Psoas muscle (tissue), 8 donors: ENCODE data around the gene PCOLCE2. TPM values are rescaled to one million over a fixed set of nuclear protein-coding genes. Genes with fewer than 3 reads are reported as not detected.

Experiments
- ATAC-seq, 4 donors: fragments of 200-7000 bp; cut with Tn5 transposase; one replicate each; pipeline ENCODE4 v1.9.1; 2020; ENCODE audit warnings: moderate library complexity in 3 of 4, mild to moderate bottlenecking in 2 of 4
- DNase-seq, 2 donors: peaks; one replicate each; pipeline ENCODE4 v3.0.0-alpha.2; 2020
- H3K27ac ChIP-seq: fragments of 200-600 bp; one replicate; pipeline ENCODE4 v1.8.0; 2022
- H3K27me3 ChIP-seq, 3 donors: fragments of 200-600 bp in 1 of 3; one replicate each; pipeline versions ENCODE4 v1.6.1 to v1.8.0; 2013 to 2022; ENCODE audit warnings: low read length in 2 of 3, mild to moderate bottlenecking in 2 of 3, moderate library complexity in 1 of 3; ENCODE audit not compliant: insufficient read depth in 3 of 3
- H3K36me3 ChIP-seq, 2 donors: fragments of 200-600 bp in 1 of 2; one replicate each; pipeline versions ENCODE4 v1.6.1 to v1.8.0; 2013 to 2022; ENCODE audit warnings: low read depth in 1 of 2, mild to moderate bottlenecking in 1 of 2, moderate library complexity in 1 of 2; ENCODE audit not compliant: insufficient read depth in 1 of 2
- H3K4me1 ChIP-seq: fragments of 200-600 bp; one replicate; pipeline ENCODE4 v1.8.0; 2022
- H3K4me3 ChIP-seq: fragments of 200-600 bp; one replicate; pipeline ENCODE4 v1.8.0; 2022; ENCODE audit warnings: mild to moderate bottlenecking
- H3K9me3 ChIP-seq: fragments of 200-600 bp; one replicate; pipeline ENCODE4 v1.8.0; 2022
- CTCF ChIP-seq: fragments of 200-600 bp; IDR thresholded peaks from one replicate; pipeline ENCODE4 v1.8.0; 2022; ENCODE audit warnings: antibody characterized with exemption
- WGBS, 3 donors: extraction: QIAGEN DNeasy Blood & Tissue Kit; methylation state at CpG; one replicate each; pipeline versions ENCODE4 v1.1.6 to v1.1.7; 2013; 5-methylcytosine and 5-hydroxymethylcytosine counted together
- intact Hi-C, 2 donors: fragments of 100-400 bp; cut with DNase I; formaldehyde crosslinking; loops; one replicate each; pipeline versions ENCODE4 v1.11.0 to v1.14.2; 2022
- polyA plus RNA-seq, 3 donors: library from polyadenylated mRNA; stranded (reverse); fragments of 200-250 nt; gene quantifications; one replicate each; pipeline ENCODE4 v1.2.3, GENCODE V29; 2013
- total RNA-seq, 4 donors: library from RNA; stranded (reverse); fragmentation: NEBNext Ultra II Directional in 2 of 4; extraction: Animal tissue kit (Norgen Biotek cat#: 25700) in 2 of 4; gene quantifications; one replicate each; pipeline versions ENCODE4 v1.2.1 to v1.2.4, GENCODE V29; 2021 to 2023
- donor health status: healthy with polysubstance abuse.
- donor health status: DM: no; HTN: no; CAD: no; lungs with moderate emphysema.
- donor health status: Bipolar disorder and iron deficiency.
- donor health status: healthy.
- donor health status: DM: yes; HTN: yes; CAD: no.
- donor health status: DM: no; HTN: no; CAD: no.
- donor health status: DM: no; HTN: no; CAD: no.
- donor health status: DM: yes; HTN: yes; CAD: no.

The PCOLCE2 gene
- total and polyA plus RNA-seq, 7 donors: 1.4 to 8.9 (median 3.6) TPM

- intact Hi-C loops: no loop called here
- Histone ChIP-seq H3K27me3 (peaks cover 0 to 6% (median 0%) of the 10 kb centered on the region in 3 donors), H3K4me3 (no peak overlapping the region), H3K4me1 (no peaks in the 10 kb centered on the region), H3K36me3 (no peaks in the 10 kb centered on the region), H3K9me3 (no peaks in the 10 kb centered on the region), H3K27ac (no peak overlapping the region)
- no peak for TF ChIP-seq CTCF
- WGBS, 3 donors: 77 to 82% (median 79%) methylated on average over 1 of the region's 1 CpG
- no peak for DNase-seq
- no peak for ATAC-seq
Observed at GRCh38 chr3:142896996-142897395, 8.1 kb upstream of the PCOLCE2 start.

GRCh38 chr3:142896201-142896755 lies 7.4 kb upstream of the PCOLCE2 start:
- intact Hi-C loops: no loop called here
- Histone ChIP-seq H3K27me3 (no peaks in the 10 kb centered on the region), H3K4me1 (no peaks in the 10 kb centered on the region), H3K4me3 (no peak overlapping the region), H3K9me3 (no peaks in the 10 kb centered on the region), H3K36me3 (no peaks in the 10 kb centered on the region), H3K27ac (no peak overlapping the region)
- TF ChIP-seq CTCF: no peak
- 89 to 91% (median 91%) methylated on average over 9 of the region's 9 CpGs for WGBS, 3 donors
- ATAC-seq: no peak
- DNase-seq: no peak

GRCh38 chr3:142894493-142894892 lies 5.6 kb upstream of the PCOLCE2 start:
- Histone ChIP-seq H3K4me3 (no peak overlapping the region), H3K9me3 (no peaks in the 10 kb centered on the region), H3K27me3 (peaks cover 0 to 14% (median 0%) of the 10 kb centered on the region in 3 donors), H3K4me1 (no peaks in the 10 kb centered on the region), H3K36me3 (no peaks in the 10 kb centered on the region), H3K27ac (no peak overlapping the region)
- 40 to 49% (median 45%) methylated on average over 3 of the region's 3 CpGs for WGBS, 3 donors
- DNase-seq: no peak
- no peak for TF ChIP-seq CTCF
- intact Hi-C loops: no loop called here
- ATAC-seq: no peak

GRCh38 chr3:142892714-142893113 lies 3.8 kb upstream of the PCOLCE2 start:
- ATAC-seq: no peak
- no peaks in the 10 kb centered on the region for H3K9me3 ChIP-seq
- peaks cover 0 to 32% (median 2%) of the 10 kb centered on the region in 3 donors for H3K27me3 ChIP-seq
- no peak overlapping the region for H3K27ac ChIP-seq
- intact Hi-C loops: no loop called here
- WGBS, 3 donors: 83 to 89% (median 89%) methylated on average over 2 of the region's 2 CpGs
- H3K4me1 ChIP-seq: no peaks in the 10 kb centered on the region
- no peaks in the 10 kb centered on the region for H3K36me3 ChIP-seq
- no peak for TF ChIP-seq CTCF
- no peak for DNase-seq
- no peak overlapping the region for H3K4me3 ChIP-seq

GRCh38 chr3:142890592-142890991 lies 1.7 kb upstream of the PCOLCE2 start:
- DNase-seq (no peak), ATAC-seq (no peak)
- peaks cover 0 to 32% (median 2%) of the 10 kb centered on the region in 3 donors for H3K27me3 ChIP-seq
- no peak for TF ChIP-seq CTCF
- H3K9me3 ChIP-seq: no peaks in the 10 kb centered on the region
- no peaks in the 10 kb centered on the region for H3K36me3 ChIP-seq
- 85 to 88% (median 86%) methylated on average over 2 of the region's 2 CpGs for WGBS, 3 donors
- H3K4me3 ChIP-seq: no peak overlapping the region
- H3K4me1 ChIP-seq: no peaks in the 10 kb centered on the region
- H3K27ac ChIP-seq: no peak overlapping the region
- intact Hi-C loops: no loop called here
